ENCODE results near the gene MAP3K2.
"Not testable (repeated sequence)": the region's sequence is repeated elsewhere in the genome, so short reads cannot be mapped to it uniquely, and the experiment has no call there.

MAP3K2 gene

DNA sequence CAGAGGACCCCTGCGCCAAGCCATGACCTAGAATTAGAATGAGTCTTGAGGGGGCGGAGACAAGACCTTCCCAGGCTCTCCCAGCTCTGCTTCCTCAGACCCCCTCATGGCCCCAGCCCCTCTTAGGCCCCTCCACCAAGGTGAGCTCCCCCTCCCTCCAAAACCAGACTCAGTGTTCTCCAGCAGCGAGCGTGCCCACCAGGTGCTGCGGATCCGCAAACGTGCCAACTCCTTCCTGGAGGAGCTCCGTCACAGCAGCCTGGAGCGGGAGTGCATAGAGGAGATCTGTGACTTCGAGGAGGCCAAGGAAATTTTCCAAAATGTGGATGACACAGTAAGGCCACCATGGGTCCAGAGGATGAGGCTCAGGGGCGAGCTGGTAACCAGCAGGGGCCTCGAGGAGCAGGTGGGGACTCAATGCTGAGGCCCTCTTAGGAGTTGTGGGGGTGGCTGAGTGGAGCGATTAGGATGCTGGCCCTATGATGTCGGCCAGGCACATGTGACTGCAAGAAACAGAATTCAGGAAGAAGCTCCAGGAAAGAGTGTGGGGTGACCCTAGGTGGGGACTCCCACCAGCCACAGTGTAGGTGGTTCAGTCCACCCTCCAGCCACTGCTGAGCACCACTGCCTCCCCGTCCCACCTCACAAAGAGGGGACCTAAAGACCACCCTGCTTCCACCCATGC, 33.5 kb upstream of the MAP3K2 start:
- DNase-seq (ENCODE audit: low read depth in 2 of 2), result no peak

DNA sequence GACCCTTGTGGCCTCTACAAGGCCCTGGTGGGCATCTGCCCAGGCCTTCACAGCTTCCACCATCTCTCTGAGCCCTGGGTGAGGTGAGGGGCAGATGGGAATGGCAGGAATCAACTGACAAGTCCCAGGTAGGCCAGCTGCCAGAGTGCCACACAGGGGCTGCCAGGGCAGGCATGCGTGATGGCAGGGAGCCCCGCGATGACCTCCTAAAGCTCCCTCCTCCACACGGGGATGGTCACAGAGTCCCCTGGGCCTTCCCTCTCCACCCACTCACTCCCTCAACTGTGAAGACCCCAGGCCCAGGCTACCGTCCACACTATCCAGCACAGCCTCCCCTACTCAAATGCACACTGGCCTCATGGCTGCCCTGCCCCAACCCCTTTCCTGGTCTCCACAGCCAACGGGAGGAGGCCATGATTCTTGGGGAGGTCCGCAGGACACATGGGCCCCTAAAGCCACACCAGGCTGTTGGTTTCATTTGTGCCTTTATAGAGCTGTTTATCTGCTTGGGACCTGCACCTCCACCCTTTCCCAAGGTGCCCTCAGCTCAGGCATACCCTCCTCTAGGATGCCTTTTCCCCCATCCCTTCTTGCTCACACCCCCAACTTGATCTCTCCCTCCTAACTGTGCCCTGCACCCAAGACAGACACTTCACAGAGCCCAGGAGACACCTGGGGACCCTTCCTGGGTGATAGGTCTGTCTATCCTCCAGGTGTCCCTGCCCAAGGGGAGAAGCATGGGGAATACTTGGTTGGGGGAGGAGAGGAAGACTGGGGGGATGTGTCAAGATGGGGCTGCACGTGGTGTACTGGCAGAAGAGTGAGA, 32.5 kb upstream of the MAP3K2 start:
- no peak for DNase-seq (ENCODE audit: low read depth in 2 of 2)

DNA sequence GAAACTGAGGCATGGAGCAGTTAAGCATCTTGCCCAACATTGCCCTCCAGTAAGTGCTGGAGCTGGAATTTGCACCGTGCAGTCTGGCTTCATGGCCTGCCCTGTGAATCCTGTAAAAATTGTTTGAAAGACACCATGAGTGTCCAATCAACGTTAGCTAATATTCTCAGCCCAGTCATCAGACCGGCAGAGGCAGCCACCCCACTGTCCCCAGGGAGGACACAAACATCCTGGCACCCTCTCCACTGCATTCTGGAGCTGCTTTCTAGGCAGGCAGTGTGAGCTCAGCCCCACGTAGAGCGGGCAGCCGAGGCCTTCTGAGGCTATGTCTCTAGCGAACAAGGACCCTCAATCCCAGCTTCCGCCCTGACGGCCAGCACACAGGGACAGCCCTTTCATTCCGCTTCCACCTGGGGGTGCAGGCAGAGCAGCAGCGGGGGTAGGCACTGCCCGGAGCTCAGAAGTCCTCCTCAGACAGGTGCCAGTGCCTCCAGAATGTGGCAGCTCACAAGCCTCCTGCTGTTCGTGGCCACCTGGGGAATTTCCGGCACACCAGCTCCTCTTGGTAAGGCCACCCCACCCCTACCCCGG, 31.8 kb upstream of the MAP3K2 start:
- no peak for DNase-seq (ENCODE audit: low read depth in 2 of 2)

DNA sequence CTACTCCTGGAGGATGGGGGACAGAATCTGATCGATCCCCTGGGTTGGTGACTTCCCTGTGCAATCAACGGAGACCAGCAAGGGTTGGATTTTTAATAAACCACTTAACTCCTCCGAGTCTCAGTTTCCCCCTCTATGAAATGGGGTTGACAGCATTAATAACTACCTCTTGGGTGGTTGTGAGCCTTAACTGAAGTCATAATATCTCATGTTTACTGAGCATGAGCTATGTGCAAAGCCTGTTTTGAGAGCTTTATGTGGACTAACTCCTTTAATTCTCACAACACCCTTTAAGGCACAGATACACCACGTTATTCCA, 31.3 kb upstream of the MAP3K2 start:
- no peak for DNase-seq (ENCODE audit: low read depth in 2 of 2)

DNA sequence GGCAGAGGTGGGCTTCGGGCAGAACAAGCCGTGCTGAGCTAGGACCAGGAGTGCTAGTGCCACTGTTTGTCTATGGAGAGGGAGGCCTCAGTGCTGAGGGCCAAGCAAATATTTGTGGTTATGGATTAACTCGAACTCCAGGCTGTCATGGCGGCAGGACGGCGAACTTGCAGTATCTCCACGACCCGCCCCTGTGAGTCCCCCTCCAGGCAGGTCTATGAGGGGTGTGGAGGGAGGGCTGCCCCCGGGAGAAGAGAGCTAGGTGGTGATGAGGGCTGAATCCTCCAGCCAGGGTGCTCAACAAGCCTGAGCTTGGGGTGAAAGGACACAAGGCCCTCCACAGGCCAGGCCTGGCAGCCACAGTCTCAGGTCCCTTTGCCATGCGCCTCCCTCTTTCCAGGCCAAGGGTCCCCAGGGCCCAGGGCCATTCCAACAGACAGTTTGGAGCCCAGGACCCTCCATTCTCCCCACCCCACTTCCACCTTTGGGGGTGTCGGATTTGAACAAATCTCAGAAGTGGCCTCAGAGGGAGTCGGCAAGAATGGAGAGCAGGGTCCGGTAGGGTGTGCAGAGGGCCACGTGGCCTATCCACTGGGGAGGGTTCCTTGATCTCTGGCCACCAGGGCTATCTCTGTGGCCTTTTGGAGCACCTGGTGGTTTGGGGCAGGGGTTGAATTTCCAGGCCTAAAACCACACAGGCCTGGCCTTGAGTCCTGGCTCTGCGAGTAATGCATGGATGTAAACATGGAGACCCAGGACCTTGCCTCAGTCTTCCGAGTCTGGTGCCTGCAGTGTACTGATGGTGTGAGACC, 30.7 kb upstream of the MAP3K2 start, which contains the start of gene PROC:
Gene PROC (plus strand): TSS at position 128 of the 812 bp plus-strand sequence. CDS start 1,516 bp downstream, outside the sequence.
- DNase-seq (ENCODE audit: low read depth in 2 of 2), result no peak

DNA sequence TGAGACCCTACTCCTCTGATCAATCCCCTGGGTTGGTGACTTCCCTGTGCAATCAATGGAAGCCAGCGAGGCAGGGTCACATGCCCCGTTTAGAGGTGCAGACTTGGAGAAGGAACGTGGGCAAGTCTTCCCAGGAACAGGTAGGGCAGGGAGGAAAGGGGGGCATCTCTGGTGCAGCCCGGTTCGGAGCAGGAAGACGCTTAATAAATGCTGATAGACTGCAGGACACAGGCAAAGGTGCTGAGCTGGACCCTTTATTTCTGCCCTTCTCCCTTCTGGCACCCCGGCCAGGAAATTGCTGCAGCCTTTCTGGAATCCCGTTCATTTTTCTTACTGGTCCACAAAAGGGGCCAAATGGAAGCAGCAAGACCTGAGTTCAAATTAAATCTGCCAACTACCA, 29.6 kb upstream of the MAP3K2 start:
- no peak for DNase-seq (ENCODE audit: low read depth in 2 of 2)

DNA sequence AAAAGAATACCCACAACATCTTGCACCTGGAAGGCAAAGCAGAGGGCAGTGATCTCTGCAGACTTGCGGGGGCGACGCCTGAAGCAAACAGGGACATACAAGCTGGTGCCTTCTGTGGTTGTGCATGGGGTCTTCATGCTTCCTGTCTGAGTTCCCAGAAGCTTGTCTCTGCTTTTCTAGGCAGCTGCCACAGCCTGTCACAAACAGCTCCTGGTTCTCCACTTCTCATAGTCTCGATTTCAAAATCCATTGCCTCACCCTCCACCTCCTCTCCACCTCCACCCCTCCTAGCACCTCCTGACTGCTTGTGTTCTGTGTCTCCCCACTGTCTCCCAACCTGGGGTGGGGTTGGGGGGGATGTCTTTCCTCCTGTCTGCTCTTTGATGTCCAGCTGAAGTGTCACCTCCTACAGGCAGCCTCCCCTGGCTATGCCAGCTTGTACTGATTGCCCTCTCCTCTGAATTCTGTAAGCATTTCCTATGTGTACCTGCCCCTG, 28.8 kb upstream of the MAP3K2 start:
- DNase-seq (ENCODE audit: low read depth in 2 of 2), result no peak

DNA sequence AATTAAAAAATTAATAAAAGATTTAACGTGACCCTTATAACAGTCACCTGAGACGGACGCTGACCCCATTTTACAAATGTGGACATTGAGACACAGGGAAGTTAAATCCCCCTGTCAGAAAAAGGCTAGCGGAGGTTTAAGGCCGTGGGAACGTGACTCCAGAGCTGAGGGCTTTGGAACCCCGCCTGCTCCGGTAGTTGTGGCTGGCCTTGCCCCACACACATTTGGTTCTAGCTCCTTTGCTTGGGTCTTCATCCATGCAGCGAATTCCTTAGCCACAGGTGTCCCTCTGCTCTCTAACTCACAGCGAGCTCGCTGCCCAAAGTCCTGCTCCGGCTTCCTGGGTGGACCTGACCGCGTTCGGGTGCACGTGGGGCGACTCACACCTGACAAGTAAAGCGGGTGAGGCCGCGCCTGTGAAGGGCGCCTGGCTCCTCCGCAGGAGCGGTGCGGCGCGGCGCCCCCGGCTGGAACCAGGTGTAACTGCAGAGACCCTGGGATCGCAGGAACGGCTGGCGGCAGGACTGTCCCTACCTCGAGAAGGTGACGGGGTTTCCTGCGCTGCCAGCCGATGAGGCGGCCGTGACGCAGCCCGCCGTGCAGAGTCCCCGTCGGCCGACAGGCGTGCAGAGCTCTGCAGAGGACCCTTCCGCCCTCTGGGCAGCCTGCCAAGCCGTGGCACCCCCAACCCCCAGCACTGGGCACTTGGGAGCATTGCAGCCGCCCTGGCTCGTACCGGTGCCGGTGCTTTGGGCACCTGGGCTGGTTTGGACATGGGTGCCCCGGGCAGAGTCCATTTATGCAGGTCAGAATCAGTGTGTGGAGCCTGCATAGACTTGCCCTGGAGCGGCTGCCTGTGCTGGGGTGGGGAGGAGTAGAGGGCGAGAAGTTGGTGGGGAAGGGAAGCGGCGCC, 28.1 kb upstream of the MAP3K2 start:
- peak; percentile 61 to 63 for DNase-seq (ENCODE audit: low read depth in 2 of 2)

DNA sequence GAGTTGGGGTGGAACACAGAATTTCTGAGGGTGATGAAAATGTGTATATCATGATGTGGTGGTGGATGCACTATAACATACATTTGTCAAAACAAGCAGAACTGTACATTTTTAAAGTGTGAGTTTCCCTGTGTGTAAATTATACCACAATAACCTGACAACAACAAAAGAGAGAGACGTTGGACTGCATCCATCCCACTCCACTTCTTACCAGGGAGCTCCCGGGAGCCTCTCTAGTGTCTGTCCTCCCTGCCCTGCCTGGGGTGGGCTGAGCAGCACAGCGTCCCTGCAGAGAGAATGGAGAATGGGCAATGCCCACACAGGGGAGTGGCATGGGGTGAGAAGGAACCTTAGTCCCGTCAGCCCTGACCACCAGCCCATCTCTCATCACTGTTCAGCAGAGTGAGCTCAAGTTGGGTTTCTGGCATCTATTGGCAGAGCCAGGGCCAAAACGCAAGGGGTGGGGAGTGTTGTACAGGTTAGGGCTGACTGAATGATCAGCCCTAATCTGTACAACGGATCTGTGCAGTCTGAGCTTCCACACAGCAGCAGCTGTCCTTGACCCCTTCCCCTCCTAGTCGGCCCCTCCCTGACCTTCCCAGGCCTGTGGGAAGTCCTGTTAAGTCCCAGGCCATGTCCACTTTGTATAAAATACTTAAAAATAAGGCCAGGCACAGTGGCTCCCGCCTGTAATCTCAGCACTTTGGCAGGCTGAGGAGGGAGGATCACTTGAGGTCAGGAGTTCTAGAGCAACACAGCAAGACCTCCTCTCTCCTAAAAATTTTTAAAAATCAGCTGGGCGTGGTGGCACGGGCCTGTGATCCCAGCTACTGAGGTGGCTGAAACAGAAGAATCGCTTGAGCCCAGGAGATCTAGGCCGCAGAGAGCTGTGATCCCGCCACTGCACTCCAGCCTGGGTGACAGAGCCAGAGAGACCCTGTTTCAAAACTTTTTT, 27.1 kb upstream of the MAP3K2 start:
- DNase-seq (ENCODE audit: low read depth in 2 of 2), result no peak

DNA sequence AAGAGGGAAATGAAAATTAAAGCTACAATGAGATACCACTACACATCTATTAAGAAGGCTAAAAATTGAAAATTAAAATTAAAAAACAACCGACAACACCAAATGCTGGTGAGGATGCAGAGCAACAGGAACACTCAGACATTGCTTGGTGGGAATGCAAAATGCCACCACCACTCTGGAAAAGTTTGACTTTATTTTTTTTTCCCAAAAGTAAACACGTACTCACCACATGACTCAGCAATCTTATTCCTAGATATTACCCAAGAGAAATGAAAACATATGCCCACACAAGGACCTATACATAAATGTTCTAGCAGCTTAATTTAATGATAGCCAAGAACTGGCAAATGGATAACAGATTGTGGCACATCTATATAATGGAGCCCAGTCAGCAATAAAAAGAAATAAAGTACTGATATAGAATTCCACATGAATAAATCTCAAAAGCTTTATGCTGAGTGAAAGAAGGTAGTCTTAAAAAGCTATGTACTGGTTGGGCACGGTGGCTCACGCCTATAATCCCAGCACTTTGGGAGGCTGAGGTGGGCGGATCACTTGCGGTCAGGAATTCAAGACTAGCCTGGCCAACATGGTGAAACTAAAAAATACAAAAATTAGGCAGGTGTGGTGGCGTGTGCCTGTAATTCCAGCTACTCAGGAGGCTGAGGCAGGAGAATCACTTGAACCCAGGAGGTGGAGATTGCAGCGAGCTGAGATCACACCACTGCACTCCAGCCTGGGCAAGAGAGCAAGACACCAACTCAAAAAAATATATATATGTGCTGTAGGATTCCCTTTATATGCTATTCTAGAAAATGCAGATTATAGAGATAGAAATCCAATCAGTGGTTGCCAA, 26.2 kb upstream of the MAP3K2 start:
- no peak for DNase-seq (ENCODE audit: low read depth in 2 of 2)

DNA sequence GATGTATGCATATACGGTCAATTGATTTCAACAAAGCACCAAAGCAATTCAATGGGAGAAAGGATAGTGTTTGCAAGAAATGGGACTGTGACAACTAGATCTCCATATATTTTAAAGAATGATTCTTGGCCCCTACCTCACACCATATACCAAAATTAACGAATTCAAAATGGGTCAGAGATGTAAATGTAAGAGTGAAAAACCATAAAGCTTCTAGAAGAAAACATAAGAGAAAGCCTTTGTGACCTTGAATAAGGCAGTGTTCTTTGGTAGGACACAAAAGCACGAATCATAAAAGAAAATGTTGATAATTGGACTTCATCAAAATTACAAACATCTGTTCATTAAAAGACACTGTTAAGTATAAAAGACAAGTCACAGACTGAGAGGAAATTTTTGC, 25.4 kb upstream of the MAP3K2 start:
- no peak for DNase-seq (ENCODE audit: low read depth in 2 of 2)

DNA sequence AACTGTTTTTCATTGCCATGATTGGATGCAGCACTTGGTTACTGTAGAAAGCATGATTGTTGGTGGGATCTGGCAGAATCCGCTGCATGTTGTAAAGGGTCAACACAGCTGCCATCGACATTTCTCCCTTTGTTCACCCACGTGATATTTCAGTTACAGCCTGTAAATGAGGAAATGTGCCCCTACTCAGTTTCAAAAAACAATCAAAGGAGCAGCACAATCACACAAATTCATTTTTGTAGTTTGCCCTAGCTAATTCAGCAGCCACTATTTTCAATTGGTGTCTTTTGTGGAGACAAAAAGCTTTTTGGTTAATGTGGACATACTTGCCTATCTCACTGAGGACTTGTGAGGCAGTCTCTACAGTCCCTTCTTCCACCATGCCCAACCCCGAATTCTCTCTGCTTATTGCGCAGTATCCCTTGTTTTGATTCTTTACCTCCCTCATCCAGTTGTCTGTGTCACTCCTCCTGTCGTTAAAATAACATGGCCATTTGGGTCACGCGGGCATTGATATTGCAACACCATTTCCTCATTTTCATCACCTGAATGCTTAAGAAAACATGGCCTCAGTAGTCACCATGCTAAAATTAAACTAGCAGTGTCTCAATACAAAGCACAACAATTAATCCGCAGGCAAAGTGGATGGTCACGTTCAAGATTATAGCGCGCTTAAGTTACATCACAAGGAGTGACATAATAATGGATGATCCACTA, 24.0 kb upstream of the MAP3K2 start:
- no peak for DNase-seq (ENCODE audit: low read depth in 2 of 2)

DNA sequence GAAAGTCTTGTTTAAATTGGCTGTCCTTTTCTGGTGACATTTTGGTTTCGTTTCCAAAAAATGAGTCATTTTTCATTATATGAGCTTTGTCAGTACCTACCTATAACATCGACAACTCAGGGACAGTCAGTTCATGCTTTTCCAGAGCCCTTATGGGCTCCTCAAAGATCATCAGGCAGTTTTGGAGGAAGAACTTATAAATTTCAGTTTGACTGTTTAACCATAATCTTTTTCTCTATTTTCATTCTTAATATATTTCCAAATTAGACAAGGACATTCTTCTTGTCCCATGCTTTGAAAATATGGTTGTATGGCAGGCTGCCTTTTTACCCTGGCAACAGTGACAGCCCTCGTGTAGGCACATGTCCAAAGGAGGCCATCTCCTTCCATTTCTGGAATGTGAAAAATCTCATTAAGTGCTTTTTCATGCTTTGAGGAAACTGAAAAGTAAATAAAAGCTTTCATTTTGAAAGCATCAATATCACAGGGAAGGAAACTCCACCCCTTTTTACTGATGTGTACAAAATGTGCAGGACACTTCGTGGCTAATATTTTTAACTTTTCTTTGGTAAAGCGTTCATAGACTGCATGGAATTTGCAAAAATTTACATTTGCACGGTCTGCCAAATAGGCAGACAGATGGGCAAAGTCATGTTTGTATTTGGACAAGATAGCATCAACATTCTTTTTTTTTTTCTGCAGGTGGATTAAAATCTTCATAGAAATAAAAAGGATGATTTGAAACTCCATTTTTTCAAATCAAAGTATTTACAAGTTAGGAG, 23.3 kb upstream of the MAP3K2 start:
- DNase-seq (ENCODE audit: low read depth in 2 of 2), result no peak

DNA sequence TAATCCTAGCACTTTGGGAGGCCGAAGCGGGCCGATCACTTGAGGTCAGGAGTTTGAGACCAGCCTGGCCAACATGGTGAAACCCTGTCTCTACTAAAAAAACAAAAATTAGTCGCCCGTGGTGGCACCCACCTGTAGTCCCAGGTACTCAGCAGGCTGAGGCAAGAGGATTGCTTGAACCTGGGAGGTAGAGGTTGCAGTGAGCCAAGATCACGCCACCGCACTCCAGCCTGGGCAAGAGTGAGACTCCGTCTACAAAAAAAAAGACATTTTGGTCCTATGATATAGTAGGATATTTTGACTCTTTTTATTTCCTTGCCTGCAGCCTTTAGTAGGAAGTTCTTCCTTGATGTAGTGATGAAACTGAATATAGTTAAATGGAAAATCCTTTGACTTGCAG, 21.9 kb upstream of the MAP3K2 start:
- DNase-seq (ENCODE audit: low read depth in 2 of 2), result not testable (repeated sequence)

DNA sequence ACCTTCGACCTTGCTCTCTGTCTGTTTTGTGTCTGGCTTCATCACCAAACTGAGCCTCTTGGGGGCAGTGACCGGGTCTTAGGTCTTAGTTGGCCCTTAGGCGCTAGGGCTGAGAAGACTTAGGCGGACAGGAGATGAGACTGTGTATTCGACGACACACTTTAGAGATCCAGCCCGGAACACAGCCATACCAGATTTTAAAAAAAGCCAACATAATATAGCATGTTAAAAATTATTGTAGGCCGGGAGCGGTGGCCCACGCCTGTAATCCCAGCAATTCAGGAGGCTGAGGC, 21.0 kb upstream of the MAP3K2 start:
- DNase-seq (ENCODE audit: low read depth in 2 of 2), result no peak

DNA sequence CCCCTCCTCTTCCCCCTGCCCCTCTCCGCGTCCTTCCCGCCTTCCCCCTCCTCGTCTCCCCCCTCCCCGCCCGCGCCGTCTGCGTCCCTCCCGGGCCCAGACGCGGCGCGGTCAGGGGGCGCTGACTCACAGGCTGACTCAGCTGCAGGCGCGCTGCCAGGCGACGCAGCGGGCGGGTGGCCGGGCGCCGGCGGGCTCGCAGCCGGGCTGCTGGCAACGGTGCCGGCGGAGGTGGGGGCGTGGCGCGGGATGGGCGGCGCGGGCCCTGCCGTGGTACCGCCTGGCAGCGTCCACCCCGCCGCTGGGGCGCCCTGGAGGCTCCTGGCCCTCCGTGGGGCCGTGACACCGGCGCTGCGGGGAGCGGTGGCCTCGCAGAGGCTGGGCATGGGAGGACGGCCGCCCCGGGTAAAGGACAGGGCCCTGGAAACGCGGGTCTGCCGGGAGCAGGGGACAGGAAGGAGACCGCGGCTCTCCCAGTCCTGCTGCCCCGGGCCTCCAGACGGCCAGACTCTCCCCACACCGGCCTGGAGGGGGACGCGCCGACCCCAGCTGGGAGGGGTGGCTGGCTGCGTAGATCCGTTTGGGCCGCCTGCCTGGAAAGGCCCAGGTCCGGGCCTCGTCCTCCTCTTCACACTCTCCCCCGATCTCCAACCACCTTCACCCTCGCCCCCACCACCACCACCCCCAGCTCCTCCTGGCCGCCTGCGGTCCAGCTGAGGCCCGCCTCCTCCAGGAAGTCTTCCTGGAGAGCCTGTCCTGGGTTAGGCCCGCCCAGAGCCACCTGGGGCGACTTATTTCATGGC, 20.4 kb upstream of the MAP3K2 start:
- peak; percentile 75 to 92 for DNase-seq (ENCODE audit: low read depth in 2 of 2)

DNA sequence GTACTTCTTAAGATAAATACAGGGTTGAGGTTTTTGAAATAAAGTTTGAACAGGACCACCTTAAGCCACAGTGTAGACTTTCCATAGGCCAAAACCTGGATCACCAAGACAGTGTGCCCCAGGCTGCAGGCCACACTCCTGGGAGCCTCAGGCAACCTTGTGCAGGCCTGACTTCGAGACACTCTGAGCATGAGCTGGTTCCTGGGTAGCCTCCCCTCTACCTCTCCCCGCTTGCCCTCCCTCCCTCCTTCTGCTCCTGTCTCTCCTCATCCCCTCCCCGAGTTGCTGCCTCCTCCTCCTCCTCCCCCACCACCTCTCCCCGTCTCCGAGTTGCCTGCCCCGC, 19.9 kb upstream of the MAP3K2 start:
- DNase-seq (ENCODE audit: low read depth in 2 of 2), result no peak
